Measurements from ENCODE around the gene NME1.
"Not testable (repeated sequence)": the region's sequence is repeated elsewhere in the genome, so short reads cannot be mapped to it uniquely, and the experiment has no call there.

Gene NME1

DNA sequence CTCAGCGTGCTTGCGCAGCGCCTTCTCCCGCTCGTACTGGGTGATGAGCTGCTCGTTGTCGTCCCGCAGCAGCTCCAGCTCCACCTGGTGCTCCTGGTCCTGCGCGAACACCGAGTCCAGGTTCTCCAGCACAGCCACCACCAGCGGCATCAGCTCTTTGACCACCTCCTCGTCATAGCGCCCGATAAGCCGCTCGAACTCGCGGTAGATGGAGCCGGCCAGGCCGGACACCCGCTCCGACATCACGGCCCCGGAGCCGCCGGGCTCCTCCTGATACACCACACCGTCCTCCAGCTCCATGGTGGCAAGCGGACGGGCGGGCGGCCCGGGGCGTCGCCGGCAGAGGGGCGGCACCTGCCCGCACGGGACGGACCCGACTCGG is 33.0 kb upstream of the NME1 start:
- TF ChIP-seq, protein P1, sequence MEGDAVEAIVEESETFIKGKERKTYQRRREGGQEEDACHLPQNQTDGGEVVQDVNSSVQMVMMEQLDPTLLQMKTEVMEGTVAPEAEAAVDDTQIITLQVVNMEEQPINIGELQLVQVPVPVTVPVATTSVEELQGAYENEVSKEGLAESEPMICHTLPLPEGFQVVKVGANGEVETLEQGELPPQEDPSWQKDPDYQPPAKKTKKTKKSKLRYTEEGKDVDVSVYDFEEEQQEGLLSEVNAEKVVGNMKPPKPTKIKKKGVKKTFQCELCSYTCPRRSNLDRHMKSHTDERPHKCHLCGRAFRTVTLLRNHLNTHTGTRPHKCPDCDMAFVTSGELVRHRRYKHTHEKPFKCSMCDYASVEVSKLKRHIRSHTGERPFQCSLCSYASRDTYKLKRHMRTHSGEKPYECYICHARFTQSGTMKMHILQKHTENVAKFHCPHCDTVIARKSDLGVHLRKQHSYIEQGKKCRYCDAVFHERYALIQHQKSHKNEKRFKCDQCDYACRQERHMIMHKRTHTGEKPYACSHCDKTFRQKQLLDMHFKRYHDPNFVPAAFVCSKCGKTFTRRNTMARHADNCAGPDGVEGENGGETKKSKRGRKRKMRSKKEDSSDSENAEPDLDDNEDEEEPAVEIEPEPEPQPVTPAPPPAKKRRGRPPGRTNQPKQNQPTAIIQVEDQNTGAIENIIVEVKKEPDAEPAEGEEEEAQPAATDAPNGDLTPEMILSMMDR (conservative IDR thresholded peaks at IDR 0.05; ENCODE audit: low read depth, low read length) = no peak
- DNase-seq (ENCODE audit: low read depth) = peak; percentile 47
- peak overlapping the region; percentile 95 for H3K4me3 ChIP-seq (ENCODE audit: low read depth, low read length)

DNA sequence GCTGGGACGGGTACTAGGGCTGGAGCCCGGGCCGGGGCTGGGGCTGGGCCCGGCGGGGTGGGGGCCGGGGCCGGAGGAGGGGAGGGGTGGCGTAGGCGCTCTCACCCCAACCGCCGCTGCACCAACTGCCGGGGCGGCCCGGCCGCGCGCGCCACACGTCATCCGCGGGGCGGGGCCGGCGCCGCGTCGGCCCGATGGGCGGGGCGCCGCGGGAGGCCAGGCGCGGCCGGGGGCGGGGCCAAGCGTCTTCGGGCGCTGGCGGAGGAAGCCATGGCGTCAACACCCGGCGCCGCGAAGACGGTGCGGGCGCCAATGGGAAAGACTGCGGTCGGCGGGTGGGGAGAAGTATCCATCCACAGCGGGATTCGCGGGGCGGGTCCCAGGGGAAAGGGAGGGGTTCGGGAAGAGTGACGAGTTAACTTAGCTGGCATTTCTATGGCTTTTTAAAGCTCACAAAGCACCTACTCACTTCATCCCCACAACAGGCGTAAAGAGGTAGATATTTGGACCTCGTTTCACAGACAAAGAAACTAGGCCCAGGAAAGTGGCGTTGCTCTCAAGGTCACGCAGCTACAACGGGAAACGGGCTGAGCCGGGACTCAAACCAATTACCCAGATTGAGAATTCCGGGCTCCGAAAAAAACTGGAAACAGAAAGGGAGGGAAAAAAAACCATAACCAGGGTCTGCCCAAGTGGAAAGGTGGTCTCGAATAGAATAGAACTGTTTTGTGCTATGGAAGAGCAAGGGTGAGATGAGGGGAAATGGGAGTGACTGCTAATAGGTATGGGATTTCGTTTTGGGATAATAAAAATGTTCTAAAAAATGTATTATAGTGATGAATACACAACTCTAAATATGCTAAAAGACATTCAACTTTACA is 32.4 kb upstream of the NME1 start, which contains the start of gene SPAG9:
SPAG9 (minus strand) TSS at position 130 of the 881 bp plus-strand sequence. CDS start 212 bp downstream, outside the sequence.
- peak within 1 kb of the TSS; percentile 95 for H3K4me3 ChIP-seq (ENCODE audit: low read depth, low read length)
- peak; percentile 98 for DNase-seq (ENCODE audit: low read depth)
- TF ChIP-seq, protein P1 (conservative IDR thresholded peaks at IDR 0.05; ENCODE audit: low read depth, low read length) = no peak

DNA sequence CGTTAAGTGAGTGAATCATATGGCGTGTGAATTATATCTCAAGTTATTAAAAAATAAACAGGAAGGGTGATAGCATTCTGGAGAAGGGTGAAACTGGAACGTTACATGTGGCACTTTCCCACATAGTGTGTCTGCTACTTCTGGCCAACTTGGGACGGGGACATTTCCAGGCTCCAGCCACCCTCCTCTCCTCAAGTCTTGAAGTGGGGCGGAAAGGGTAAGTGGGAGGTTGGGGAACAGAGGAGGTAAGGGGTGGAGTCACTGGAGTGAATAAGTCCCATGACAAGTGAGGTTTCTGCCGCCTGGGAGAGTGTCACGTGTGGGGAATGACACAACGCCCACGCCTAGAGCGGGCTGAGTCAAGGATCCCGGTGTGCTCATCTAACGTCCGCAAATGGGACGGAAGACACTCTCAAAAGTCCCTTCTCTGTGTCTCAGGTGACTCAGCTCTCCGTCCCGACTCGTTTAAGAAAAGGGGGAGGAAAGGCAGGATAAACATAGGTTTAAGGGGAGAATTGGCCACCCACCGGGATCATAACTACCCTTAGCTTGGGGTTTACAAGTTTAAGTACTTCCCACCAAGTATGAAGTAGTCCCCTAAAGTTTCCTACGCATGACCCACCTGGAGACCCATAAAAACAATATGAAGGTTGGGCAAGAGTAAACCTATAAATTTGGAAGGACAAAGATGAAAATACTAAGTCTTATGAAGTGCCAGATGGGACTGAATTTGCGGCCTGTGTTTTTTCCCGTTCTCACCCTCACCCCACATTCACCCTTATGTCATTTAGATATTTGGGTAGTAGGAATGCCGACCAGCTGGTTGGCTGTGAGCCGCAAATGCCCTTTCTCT is 31.5 kb upstream of the NME1 start:
- peak overlapping the region; percentile 68 for H3K4me3 ChIP-seq (ENCODE audit: low read depth, low read length)
- DNase-seq (ENCODE audit: low read depth) = peak; percentile 96
- TF ChIP-seq, protein P1 (conservative IDR thresholded peaks at IDR 0.05; ENCODE audit: low read depth, low read length) = no peak

DNA sequence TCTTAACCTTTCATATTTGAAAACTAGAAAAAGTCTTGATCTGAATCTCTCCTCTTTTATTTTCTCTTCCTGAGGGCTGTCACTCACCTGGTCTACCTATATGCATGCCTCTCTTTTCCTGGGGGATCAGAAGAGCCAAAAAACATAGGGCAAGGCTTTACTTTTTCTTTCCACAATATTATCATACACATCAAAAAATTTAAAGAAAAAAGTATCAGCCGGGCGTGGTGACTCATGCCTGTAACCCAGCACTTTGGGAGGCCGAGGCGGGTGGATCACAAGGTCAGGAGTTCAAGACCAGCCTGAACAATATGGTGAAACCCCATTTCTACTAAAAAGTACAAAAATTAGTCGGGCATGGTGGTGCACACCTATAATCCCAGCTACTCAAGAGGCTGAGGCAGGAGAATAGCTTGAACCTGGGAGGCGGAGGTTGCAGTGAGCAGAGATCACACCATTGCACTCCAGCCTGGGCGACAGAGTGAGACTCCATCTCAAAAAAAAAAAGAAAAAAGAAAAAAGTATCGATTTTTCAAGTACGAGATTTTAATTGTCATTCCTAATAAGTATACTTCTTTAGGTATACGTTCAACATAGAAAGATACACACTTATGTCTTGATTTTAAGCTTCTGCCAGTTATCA is 30.8 kb upstream of the NME1 start:
- not testable (repeated sequence) for H3K4me3 ChIP-seq (ENCODE audit: low read depth, low read length); DNase-seq (ENCODE audit: low read depth)

DNA sequence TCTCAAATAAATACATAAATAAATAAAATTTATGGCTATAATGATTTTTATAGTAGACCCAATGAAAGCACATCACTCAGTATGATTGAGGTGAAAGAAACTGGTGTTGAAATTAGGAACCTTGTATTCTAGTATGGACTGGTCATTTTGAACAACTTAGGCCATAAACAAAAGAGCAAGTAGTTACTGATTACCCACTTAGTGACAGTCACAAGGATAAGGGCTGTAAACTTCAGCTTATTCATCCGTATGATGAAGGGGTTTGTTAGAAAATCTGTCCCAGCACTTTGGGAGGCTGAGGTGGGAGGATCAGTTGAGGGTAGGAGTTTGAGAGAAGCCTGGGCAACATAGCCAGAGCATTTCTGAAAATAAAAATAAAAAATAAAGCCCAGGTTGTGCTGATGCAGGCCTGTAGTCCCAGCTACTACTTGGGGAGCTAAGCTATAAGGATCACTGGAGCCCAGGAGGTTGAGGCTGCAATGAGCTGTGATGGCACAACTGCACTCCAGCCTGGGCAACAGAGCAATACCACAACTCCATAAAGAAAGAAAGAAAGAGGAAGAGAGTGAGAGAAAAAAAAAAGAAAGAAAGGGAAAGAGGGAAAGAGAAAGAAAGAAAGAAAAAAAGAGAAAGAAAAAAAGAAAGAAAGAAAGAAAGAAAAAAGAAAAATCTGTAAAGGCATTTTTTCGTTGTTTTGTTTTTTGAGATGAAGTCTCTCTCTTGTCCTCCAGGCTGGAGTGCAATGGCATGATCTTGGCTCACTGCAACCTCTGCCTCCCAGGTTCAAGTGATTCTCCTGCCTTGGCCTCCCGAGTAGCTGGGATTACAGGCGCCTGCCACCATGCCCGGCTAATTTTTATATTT is 28.5 kb upstream of the NME1 start:
- TF ChIP-seq, protein P1 (conservative IDR thresholded peaks at IDR 0.05; ENCODE audit: low read depth, low read length) = no peak
- H3K4me3 ChIP-seq (ENCODE audit: low read depth, low read length) = no peak overlapping the region
- no peak for DNase-seq (ENCODE audit: low read depth)

DNA sequence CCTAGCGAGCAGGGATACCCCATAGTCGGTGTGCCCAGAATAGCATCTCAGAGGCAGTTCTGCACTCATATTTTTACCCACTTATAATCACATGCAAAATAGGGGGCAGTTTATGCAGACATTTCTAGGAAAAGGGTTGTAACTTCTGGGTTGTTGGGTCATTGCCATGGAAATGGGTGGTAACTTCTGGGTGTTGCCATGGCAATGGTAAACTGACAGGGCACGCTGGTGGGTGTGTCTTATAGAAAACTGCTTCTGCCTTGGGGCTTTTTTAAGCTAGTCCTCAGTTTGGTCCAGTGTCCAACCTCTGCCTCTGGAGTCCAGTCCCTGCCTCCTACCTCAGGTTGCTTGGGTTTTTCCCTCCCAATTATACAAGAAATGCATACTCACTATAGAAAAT is 25.3 kb upstream of the NME1 start:
- H3K4me3 ChIP-seq (ENCODE audit: low read depth, low read length) = no peak overlapping the region
- TF ChIP-seq, protein P1 (conservative IDR thresholded peaks at IDR 0.05; ENCODE audit: low read depth, low read length) = no peak
- DNase-seq (ENCODE audit: low read depth) = no peak
